DOHH2 (cell line): Measurements from ENCODE around the gene C1QL2.

ENCODE experiments used
- EZH2phosphoT487 ChIP-seq: fragments of 200-600 bp; sonication (generic); IDR thresholded peaks from 2 replicates; pipeline ENCODE4 v1.6.1; 2017; ENCODE audit warnings: borderline replicate concordance, mild to moderate bottlenecking, antibody characterized with exemption, low read length, moderate library complexity, mixed read lengths
- TF ChIP-seq, protein P1 (sequence below): fragments of 200-600 bp; sonication (generic); IDR thresholded peaks from one replicate; pipeline ENCODE4 v1.5.1; 2014; ENCODE audit warnings: antibody characterized with exemption, mild to moderate bottlenecking, low read depth, low read length; ENCODE audit not compliant: poor library complexity, severe bottlenecking

DNA sequence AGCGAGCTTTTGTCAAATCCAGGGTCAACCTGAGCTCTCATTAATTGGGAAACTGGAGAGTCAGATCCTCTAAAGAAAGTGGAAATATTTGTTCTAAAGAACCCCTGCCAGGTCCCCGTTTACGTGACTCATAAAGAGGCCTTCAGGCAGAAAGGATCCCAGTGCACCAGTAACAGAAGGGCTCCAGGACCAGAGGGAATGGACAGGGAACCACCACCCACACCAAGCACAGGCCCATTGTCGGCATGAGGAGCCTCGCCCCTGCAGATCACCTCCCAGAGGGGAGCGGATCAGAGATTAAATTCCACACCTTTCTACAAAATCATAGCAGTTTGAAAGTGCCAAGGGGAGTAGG, 16.4 kb upstream of the C1QL2 start:
- TF ChIP-seq, protein P1, sequence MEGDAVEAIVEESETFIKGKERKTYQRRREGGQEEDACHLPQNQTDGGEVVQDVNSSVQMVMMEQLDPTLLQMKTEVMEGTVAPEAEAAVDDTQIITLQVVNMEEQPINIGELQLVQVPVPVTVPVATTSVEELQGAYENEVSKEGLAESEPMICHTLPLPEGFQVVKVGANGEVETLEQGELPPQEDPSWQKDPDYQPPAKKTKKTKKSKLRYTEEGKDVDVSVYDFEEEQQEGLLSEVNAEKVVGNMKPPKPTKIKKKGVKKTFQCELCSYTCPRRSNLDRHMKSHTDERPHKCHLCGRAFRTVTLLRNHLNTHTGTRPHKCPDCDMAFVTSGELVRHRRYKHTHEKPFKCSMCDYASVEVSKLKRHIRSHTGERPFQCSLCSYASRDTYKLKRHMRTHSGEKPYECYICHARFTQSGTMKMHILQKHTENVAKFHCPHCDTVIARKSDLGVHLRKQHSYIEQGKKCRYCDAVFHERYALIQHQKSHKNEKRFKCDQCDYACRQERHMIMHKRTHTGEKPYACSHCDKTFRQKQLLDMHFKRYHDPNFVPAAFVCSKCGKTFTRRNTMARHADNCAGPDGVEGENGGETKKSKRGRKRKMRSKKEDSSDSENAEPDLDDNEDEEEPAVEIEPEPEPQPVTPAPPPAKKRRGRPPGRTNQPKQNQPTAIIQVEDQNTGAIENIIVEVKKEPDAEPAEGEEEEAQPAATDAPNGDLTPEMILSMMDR = no peak
- TF ChIP-seq EZH2phosphoT487 = no peak
